Peyer's patch (tissue), 4 donors: ENCODE measurements around the gene KIF1A. TPM values are rescaled to one million over a fixed set of nuclear protein-coding genes. Genes with fewer than 3 reads are reported as not detected.

Source experiments
- DNase-seq, 3 donors: peaks; one replicate each; pipeline ENCODE4 v3.0.0-alpha.2; 2017 to 2019
- H3K27ac ChIP-seq, 4 donors: fragments of 200-600 bp; sonication (generic); one replicate each; pipeline ENCODE4 v1.5.1; 2016 to 2019
- H3K27me3 ChIP-seq, 2 donors: fragments of 200-600 bp; sonication (generic); one replicate each; pipeline ENCODE4 v1.5.1; 2019
- H3K36me3 ChIP-seq, 3 donors: fragments of 200-600 bp; sonication (generic); one replicate each; pipeline ENCODE4 v1.5.1; 2016 to 2019
- H3K4me1 ChIP-seq, 4 donors: fragments of 200-600 bp; sonication (generic); one replicate each; pipeline ENCODE4 v1.5.1; 2016 to 2019
- H3K4me3 ChIP-seq, 4 donors: fragments of 200-600 bp; sonication (generic); 1 replicate in 3 of 4; 2 replicates in 1 of 4; pipeline ENCODE4 v1.5.1; 2016 to 2019; ENCODE audit warnings: mild to moderate bottlenecking in 1 of 4
- H3K9me3 ChIP-seq, 4 donors: fragments of 200-600 bp; sonication (generic); one replicate each; pipeline ENCODE4 v1.5.1; 2016 to 2019; ENCODE audit warnings: mild to moderate bottlenecking in 1 of 4
- POLR2A ChIP-seq, 2 donors: fragments of 450-650 bp; IDR thresholded peaks; one replicate each; pipeline ENCODE4 v1.5.1; 2017; ENCODE audit warnings: antibody characterized with exemption in 2 of 2, mild to moderate bottlenecking in 2 of 2, moderate library complexity in 2 of 2
- total RNA-seq, 4 donors: library from RNA; depleted of rRNA; stranded (reverse); fragments of >200 nt; gene quantifications; one replicate each; pipeline ENCODE4 v1.1.0, GENCODE V29; 2016
- TF ChIP-seq, protein P1 (sequence below), 6 experiments: fragments of 450-650 bp in 4 of 6; fragments of 200-600 bp in 2 of 6; sonication (generic) in 1 of 6; IDR thresholded peaks; one replicate each; pipeline ENCODE4 v1.5.1; 2017 to 2019; ENCODE audit warnings: antibody characterized with exemption in 6 of 6, mild to moderate bottlenecking in 3 of 6, moderate library complexity in 1 of 6

Gene KIF1A
- total RNA-seq, 4 donors from 2014 or later, result 0.83 to 6.0 (median 2.0) TPM

DNA sequence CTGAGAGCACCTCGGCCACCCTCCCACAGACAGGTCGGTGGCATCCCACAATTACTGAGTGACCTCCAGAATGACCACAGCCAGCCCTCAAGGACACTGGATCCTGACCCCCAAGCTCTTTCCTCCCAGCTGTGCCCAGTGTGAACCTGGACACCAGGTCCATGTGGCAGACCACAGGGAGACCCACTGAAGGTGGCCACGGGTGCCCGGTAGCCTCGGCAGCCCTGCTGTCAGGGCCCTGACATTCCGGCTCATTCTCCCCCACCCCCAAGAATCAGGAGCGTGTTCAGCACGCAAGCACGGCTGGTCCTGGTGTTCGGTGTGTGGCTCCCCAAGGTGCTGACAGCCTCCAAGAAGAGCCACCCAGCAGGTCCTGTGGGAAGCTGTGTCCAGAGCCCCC is 95.6 kb downstream of the KIF1A start:
- DNase-seq, result no peak
- Histone ChIP-seq H3K27ac (no peak overlapping the region), H3K4me3 (no peak overlapping the region)

DNA sequence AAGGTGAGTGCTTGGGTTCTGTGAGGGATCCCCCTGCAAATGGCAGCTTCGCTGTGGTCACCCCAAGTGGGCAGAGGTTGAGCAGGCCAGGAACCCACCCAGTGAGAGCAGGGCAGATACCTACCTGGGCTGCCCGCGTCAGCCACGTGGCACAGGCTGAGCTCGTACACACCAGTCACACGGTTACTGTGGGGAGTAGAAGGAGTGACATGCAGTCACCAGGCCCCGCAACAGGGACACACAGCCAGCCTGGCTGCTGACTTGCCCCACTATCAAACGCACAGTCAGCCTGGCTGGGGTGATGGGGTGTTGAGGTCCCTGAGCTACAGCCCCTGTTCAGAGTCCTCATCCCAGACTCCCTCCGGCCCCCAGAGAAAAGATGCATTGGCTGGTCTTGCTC is 96.2 kb downstream of the KIF1A start:
- TF ChIP-seq POLR2A (IDR thresholded peaks at IDR 0.05), result no peak
- TF ChIP-seq, protein P1, sequence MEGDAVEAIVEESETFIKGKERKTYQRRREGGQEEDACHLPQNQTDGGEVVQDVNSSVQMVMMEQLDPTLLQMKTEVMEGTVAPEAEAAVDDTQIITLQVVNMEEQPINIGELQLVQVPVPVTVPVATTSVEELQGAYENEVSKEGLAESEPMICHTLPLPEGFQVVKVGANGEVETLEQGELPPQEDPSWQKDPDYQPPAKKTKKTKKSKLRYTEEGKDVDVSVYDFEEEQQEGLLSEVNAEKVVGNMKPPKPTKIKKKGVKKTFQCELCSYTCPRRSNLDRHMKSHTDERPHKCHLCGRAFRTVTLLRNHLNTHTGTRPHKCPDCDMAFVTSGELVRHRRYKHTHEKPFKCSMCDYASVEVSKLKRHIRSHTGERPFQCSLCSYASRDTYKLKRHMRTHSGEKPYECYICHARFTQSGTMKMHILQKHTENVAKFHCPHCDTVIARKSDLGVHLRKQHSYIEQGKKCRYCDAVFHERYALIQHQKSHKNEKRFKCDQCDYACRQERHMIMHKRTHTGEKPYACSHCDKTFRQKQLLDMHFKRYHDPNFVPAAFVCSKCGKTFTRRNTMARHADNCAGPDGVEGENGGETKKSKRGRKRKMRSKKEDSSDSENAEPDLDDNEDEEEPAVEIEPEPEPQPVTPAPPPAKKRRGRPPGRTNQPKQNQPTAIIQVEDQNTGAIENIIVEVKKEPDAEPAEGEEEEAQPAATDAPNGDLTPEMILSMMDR (IDR thresholded peaks at IDR 0.05), result no peak
- H3K36me3 ChIP-seq, result no peaks in the 10 kb centered on the region
- H3K27ac ChIP-seq, result no peak overlapping the region
- no peak for DNase-seq
- H3K9me3 ChIP-seq, result no peaks in the 10 kb centered on the region
- no peak overlapping the region for H3K4me3 ChIP-seq
- H3K4me1 ChIP-seq, result no peaks in the 10 kb centered on the region
- H3K27me3 ChIP-seq, result no peaks in the 10 kb centered on the region

More for the DNA sequence above, 95.6 kb downstream of the KIF1A start:
- TF ChIP-seq, protein P1 (IDR thresholded peaks at IDR 0.05), result no peak
- TF ChIP-seq POLR2A (IDR thresholded peaks at IDR 0.05), result no peak
- no peaks in the 10 kb centered on the region for H3K36me3 ChIP-seq
- H3K4me1 ChIP-seq, result no peaks in the 10 kb centered on the region
- H3K27me3 ChIP-seq, result no peaks in the 10 kb centered on the region
- H3K9me3 ChIP-seq, result no peaks in the 10 kb centered on the region

GRCh38 chr2:240722796-240723735 is 97.0 kb downstream of the KIF1A start:
- Histone ChIP-seq H3K9me3 (no peaks in the 10 kb centered on the region), H3K36me3 (no peaks in the 10 kb centered on the region), H3K4me1 (no peaks in the 10 kb centered on the region), H3K4me3 (no peak overlapping the region), H3K27ac (no peak overlapping the region), H3K27me3 (no peaks in the 10 kb centered on the region)
- no peak for TF ChIP-seq POLR2A (IDR thresholded peaks at IDR 0.05)
- TF ChIP-seq, protein P1 (IDR thresholded peaks at IDR 0.05), result no peak
- DNase-seq, result no peak

GRCh38 chr2:240722376-240722775 is 97.6 kb downstream of the KIF1A start:
- Histone ChIP-seq H3K4me3 (no peak overlapping the region), H3K27me3 (no peaks in the 10 kb centered on the region), H3K9me3 (no peaks in the 10 kb centered on the region), H3K27ac (no peak overlapping the region), H3K36me3 (no peaks in the 10 kb centered on the region), H3K4me1 (no peaks in the 10 kb centered on the region)
- TF ChIP-seq POLR2A (IDR thresholded peaks at IDR 0.05), result no peak
- TF ChIP-seq, protein P1 (IDR thresholded peaks at IDR 0.05), result no peak
- DNase-seq, result no peak

DNA sequence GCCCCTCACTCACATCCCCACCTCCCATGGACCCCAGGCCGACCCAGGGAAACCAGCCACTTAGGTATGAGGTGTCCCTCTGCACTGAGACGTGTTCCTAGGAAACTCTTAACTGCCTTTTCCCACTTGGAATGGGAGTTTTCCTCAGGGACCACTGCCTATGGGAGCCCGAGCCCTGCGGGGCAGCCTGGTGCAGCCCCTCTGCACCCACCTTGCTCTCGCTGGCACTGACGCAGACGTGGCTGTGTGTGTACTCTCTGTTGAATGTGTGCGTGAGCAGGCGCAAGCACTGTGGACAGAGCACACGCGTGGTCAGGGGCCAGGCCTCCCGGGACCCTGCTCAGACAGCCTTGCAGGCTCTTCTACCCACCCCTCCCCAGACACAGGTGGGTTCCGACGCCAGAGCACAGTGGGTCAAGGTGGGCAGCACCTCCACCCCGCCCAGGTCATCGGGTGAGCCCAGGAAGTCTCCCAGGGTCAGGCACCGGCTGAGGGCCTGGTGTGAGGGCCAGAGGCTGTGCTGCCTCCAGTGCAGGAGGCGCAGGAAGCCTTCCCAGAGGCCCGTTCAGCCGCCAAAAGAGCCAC is 98.3 kb downstream of the KIF1A start:
- no peak for DNase-seq
- no peak overlapping the region for H3K4me3 ChIP-seq

More for the DNA sequence above, 98.3 kb downstream of the KIF1A start:
- Histone ChIP-seq H3K27ac (no peak overlapping the region), H3K9me3 (no peaks in the 10 kb centered on the region), H3K4me1 (no peaks in the 10 kb centered on the region), H3K27me3 (no peaks in the 10 kb centered on the region), H3K36me3 (no peaks in the 10 kb centered on the region)
- TF ChIP-seq, protein P1 (IDR thresholded peaks at IDR 0.05), result no peak
- no peak for TF ChIP-seq POLR2A (IDR thresholded peaks at IDR 0.05)
